ENCODE data around the gene PANX2.

PANX2 gene

GRCh38 chr22:50190941-50191741, 20.6 kb downstream of the PANX2 start:
- Histone ChIP-seq H3K4me3 (ENCODE audit: severe bottlenecking) (peak overlapping the region; percentile 35), H3K27ac (ENCODE audit: poor library complexity, severe bottlenecking) (peak overlapping the region; percentile 80), H3K9me3 (ENCODE audit: severe bottlenecking) (no peaks in the 10 kb centered on the region), H3K36me3 (ENCODE audit: low read depth) (peaks cover 53% of the 10 kb centered on the region), H3K4me1 (ENCODE audit: insufficient read depth, poor library complexity, severe bottlenecking) (peaks cover 26% of the 10 kb centered on the region), H3K27me3 (ENCODE audit: insufficient read depth, poor library complexity, severe bottlenecking) (no peaks in the 10 kb centered on the region)
- TF ChIP-seq, protein P1, sequence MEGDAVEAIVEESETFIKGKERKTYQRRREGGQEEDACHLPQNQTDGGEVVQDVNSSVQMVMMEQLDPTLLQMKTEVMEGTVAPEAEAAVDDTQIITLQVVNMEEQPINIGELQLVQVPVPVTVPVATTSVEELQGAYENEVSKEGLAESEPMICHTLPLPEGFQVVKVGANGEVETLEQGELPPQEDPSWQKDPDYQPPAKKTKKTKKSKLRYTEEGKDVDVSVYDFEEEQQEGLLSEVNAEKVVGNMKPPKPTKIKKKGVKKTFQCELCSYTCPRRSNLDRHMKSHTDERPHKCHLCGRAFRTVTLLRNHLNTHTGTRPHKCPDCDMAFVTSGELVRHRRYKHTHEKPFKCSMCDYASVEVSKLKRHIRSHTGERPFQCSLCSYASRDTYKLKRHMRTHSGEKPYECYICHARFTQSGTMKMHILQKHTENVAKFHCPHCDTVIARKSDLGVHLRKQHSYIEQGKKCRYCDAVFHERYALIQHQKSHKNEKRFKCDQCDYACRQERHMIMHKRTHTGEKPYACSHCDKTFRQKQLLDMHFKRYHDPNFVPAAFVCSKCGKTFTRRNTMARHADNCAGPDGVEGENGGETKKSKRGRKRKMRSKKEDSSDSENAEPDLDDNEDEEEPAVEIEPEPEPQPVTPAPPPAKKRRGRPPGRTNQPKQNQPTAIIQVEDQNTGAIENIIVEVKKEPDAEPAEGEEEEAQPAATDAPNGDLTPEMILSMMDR (IDR thresholded peaks at IDR 0.05; ENCODE audit: poor library complexity, severe bottlenecking): no peak
- ATAC-seq (ENCODE audit: low read depth) (no peak), DNase-seq (ENCODE audit: low spot score) (no peak)

DNA sequence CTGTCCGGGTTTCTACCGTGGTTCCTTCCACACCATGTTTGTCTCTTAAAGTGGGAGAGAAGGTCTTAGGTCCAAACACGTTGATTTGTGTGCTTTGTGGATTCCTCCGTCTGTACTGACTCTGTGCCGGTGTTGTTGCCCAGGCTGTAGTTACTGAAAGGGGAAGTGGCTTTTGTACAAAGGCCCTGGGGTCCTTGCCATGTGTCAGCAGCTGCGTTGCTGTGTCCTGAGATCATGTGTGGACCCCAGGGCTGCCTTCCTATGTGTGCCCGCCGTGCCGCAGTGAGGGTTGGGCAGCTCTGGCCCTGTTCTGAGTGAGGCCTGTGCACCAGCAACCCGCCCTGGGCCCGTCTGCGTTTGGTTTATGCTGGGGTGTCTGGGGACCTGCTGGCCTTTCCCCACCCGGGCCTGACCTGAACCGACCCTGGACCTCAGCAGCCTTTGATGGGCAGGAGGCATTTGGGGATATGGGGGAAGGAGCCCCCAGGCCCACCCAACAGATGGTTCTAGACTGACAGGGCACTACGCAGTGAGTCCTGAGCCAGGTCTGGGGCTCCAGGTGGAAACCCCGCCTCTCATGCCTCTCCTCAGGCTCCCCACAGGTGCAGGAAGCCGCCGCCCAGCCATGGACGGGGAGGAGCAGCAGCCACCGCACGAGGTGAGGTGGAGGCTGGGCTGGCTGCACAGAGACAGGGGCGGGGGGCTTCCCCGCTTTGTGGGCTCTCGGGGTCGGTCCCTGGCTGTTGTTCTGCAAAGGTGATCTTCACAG, 22.1 kb downstream of the PANX2 start:
- Histone ChIP-seq H3K4me3 (ENCODE audit: severe bottlenecking) (no peak overlapping the region), H3K27ac (ENCODE audit: poor library complexity, severe bottlenecking) (no peak overlapping the region)

DNA sequence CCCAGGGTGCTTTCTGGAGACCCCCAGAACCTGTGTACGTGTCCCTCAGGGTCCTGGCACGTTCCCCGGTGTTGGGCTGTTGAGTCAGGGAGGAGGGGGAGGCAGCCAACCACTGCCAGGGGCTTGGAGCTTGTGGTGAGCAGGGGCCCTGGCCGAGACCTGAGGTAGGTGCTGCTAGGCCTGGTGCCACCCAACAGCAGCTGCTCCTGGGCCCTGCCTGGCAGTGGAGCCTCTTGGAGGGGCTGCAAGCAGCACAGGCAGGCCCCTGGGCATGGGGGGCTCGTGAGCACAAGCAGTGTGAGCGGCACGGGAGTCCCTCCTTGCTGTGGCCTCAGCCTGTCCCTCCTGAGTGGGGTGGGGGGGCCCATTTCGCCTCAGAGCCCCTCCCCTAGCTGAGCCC, 23.1 kb downstream of the PANX2 start:
- no peaks in the 10 kb centered on the region for H3K9me3 ChIP-seq (ENCODE audit: severe bottlenecking)
- peaks cover 57% of the 10 kb centered on the region for H3K36me3 ChIP-seq (ENCODE audit: low read depth)
- no peak for ATAC-seq (ENCODE audit: low read depth)
- H3K4me3 ChIP-seq (ENCODE audit: severe bottlenecking): no peak overlapping the region
- TF ChIP-seq, protein P1 (IDR thresholded peaks at IDR 0.05; ENCODE audit: poor library complexity, severe bottlenecking): no peak
- peaks cover 21% of the 10 kb centered on the region for H3K4me1 ChIP-seq (ENCODE audit: insufficient read depth, poor library complexity, severe bottlenecking)
- no peak for DNase-seq (ENCODE audit: low spot score)
- H3K27ac ChIP-seq (ENCODE audit: poor library complexity, severe bottlenecking): no peak overlapping the region
- H3K27me3 ChIP-seq (ENCODE audit: insufficient read depth, poor library complexity, severe bottlenecking): no peaks in the 10 kb centered on the region

More for the DNA sequence above, 22.1 kb downstream of the PANX2 start:
- DNase-seq (ENCODE audit: low spot score) (no peak), ATAC-seq (ENCODE audit: low read depth) (no peak)
- peaks cover 21% of the 10 kb centered on the region for H3K4me1 ChIP-seq (ENCODE audit: insufficient read depth, poor library complexity, severe bottlenecking)
- H3K9me3 ChIP-seq (ENCODE audit: severe bottlenecking): no peaks in the 10 kb centered on the region
- H3K36me3 ChIP-seq (ENCODE audit: low read depth): peaks cover 53% of the 10 kb centered on the region
- H3K27me3 ChIP-seq (ENCODE audit: insufficient read depth, poor library complexity, severe bottlenecking): no peaks in the 10 kb centered on the region
- TF ChIP-seq, protein P1 (IDR thresholded peaks at IDR 0.05; ENCODE audit: poor library complexity, severe bottlenecking): no peak

- H3K36me3 ChIP-seq (ENCODE audit: low read depth): peaks cover 61% of the 10 kb centered on the region
- no peak for ATAC-seq (ENCODE audit: low read depth)
Measured at GRCh38 chr22:50194037-50194805, 23.7 kb downstream of the PANX2 start.

More at GRCh38 chr22:50194037-50194805, 23.7 kb downstream of the PANX2 start:
- Histone ChIP-seq H3K4me3 (ENCODE audit: severe bottlenecking) (no peak overlapping the region), H3K4me1 (ENCODE audit: insufficient read depth, poor library complexity, severe bottlenecking) (peaks cover 19% of the 10 kb centered on the region), H3K27ac (ENCODE audit: poor library complexity, severe bottlenecking) (no peak overlapping the region), H3K9me3 (ENCODE audit: severe bottlenecking) (no peaks in the 10 kb centered on the region), H3K27me3 (ENCODE audit: insufficient read depth, poor library complexity, severe bottlenecking) (no peaks in the 10 kb centered on the region)
- no peak for DNase-seq (ENCODE audit: low spot score)
- TF ChIP-seq, protein P1 (IDR thresholded peaks at IDR 0.05; ENCODE audit: poor library complexity, severe bottlenecking): no peak

Data from RWPE2 (cell line).